Activated CD4-positive, alpha-beta T cell treated with anti-CD3 and anti-CD28 coated beads for 4 hours (primary cell): ENCODE results near the gene DPP9.
"Not testable (repeated sequence)": the region's sequence is repeated elsewhere in the genome, so short reads cannot be mapped to it uniquely, and the experiment has no call there.

ENCODE experiments used
- DNase-seq, 2 donors: peaks; one replicate each; pipeline ENCODE4 v3.0.0-alpha.2; 2020

Gene DPP9

DNA sequence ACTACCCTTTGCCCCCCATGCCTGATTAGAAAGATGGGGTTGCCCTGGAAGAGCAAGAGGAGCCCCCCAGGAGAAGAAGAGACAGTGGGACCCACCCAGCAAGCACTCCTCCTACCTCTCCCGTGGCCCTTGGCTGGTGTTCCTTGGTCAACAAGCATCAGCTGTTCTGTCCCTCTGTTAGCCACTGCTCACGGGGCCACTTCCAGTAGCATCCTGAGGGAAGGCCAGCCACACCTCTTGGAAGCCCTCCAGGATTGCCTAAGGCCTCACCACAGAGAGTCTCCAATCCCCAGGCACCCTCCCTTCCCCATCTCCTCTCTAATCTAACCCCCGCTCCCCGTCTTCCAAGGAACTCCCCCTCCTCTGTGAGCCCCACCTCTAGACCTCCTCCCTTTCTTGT, 15.1 kb upstream of the DPP9 start:
- no peak for DNase-seq

- DNase-seq: no peak
These were observed 14.4 kb upstream of the DPP9 start for GRCh38 chr19:4737955-4738600.

DNA sequence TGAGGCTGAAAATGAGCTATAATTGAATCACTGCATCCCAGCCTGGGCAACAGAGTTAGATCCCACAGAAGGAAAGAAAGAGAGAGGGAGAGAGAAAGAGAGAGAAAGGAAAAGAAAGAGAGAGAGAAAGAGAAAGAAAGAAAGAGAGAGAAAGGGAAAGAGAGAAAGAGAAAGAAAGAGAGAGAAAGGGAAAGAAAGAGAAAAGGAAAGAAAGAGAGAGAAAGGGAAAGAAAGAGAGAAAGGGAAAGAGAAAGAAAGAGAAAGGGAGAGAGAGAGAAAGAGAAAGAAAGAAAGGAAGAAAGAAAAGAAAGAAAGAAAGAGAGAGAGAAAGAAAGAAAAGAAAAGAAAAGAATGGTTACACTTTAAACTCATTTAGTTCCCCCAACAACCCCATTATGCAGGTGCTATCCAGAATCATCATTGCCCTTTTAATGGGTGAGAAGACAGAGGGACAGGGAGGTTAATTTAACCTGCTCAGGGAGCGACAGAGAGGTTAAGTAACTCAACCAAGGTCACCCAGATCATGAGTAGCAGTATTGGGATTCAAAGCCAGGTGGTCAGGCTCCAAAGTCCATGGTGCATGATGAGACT, 10.2 kb upstream of the DPP9 start:
- no peak for DNase-seq

- DNase-seq: peak; percentile 46 to 54
These were observed 9.1 kb upstream of the DPP9 start for GRCh38 chr19:4732680-4733114.

- peak; percentile 51 to 74 for DNase-seq
These were observed 7.1 kb upstream of the DPP9 start for GRCh38 chr19:4730740-4731171.

DNA sequence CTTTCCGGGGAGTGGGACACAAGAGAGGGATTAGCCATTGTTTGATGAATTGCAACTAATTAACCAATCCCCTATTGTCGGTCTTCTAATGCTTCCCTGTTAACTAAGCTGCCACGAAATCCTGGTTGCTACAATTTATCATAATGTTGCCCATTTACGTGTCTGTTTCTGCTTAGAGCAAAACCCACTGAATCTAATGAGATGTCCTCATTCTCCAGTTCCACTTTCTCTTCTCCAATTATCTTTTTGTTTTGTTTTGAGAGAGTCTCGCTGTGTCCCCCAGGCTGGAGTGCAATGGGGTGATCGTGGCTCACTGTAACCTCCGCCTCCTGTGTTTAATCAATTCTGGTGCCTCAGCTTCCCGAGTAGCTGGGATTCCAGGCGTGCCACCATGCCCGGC, 5.2 kb upstream of the DPP9 start:
- DNase-seq: no peak

GRCh38 chr19:4722671-4723594, 709 bp downstream of the DPP9 start:
- DNase-seq: no peak

DNA sequence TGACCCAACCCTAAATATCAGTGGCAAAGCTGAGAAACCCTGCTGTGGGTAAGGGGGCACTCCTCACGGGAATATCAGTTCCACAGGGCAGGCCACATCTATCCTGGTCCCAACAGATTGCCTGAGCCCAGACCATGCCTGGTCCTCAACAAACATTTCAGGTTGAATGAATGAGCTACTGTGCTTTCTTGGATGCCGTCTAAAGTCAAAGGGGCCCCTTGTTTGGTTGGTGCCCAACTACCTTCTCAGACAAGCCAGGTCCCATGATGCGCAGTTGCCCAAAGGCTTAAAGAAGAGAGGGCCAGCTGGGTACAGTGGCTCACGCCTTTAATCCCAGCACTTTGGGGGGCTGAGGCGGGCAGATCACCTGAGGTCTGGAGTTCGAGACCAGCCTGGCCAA, 2.4 kb downstream of the DPP9 start:
- DNase-seq: no peak

DNA sequence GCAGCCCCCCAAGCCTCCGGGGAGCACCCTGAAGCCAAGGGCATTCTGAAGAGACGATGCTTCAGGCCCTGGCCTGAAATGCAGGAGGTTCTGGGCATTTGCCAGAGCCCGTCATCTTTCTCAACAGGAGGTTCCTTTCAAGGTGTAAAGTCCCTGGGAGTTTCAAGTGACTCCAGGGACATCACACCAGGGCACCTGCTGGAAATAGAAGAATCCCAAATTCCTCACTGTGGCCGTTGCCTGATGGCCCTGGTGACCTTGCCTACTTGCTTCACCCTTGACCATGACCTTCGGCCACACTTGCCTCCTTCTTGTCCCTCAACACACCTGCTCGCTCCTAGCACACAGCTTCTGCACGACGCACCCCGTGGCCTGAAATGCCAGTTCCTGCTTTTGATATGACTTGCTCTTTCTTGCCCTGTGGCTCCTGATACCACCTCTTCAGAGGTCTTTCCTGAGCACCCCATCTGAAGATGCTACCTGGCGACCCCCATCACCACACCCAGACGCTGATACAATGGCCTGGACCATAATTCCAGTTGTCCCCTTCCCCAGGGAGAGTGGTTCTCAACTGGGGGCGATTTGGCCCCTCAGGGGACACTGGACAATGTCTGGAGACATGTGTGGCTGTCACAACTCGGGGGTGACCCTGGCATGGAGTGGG, 3.5 kb downstream of the DPP9 start:
- DNase-seq: no peak

DNA sequence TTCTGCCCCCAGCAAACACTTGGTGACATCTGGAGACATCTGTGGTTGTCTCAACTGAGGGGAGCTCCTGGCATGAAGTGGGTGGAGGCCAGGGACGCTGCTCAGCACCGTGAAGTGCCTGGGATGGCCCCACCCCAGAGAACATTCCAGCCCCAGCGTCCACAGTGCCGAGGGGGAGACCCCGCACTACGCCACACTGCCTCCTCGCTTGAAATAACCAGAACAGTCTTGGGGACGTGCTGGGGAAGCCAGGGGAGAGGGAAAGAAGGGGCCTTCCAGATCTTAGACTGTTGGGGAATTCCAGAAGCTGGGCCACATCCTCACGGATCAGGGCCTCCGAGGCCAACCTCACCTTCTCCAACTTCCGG, 4.2 kb downstream of the DPP9 start:
- DNase-seq: no peak

DNA sequence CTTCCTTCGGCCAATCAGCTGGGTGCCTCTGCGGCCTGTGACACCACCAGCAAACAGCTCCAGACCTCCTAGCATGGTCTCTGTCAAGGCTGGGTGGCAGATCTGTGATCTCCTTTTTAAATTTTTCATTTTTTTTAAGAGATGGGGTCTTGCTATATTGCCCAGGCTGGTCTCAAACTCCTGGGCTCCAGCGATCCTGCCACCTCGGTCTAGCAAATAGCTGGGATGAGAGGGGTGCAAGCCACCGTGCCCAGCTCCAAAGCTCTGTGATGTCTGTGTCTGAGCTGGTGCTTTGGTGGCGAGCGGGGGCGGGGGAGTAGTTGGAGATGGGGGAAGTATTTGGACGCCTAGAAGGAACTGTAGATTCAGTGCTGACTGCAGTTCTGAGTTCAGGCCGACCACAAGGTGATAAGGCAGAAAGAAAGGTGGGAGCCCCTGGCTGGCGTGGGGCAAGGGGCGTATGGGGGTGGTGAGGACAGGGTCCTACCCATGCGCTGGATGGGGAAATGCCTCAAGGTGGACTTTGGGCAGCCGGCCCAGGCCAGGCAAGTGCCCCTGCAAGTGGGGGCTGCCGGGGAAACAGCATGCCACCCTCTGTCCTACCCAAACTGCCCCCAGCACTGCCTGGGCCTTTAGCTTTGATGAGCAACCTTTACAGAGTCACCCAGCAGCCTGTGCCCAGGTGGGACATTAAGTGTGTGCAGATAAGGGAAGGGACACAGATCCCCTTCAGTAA, 5.5 kb downstream of the DPP9 start:
- no peak for DNase-seq

DNA sequence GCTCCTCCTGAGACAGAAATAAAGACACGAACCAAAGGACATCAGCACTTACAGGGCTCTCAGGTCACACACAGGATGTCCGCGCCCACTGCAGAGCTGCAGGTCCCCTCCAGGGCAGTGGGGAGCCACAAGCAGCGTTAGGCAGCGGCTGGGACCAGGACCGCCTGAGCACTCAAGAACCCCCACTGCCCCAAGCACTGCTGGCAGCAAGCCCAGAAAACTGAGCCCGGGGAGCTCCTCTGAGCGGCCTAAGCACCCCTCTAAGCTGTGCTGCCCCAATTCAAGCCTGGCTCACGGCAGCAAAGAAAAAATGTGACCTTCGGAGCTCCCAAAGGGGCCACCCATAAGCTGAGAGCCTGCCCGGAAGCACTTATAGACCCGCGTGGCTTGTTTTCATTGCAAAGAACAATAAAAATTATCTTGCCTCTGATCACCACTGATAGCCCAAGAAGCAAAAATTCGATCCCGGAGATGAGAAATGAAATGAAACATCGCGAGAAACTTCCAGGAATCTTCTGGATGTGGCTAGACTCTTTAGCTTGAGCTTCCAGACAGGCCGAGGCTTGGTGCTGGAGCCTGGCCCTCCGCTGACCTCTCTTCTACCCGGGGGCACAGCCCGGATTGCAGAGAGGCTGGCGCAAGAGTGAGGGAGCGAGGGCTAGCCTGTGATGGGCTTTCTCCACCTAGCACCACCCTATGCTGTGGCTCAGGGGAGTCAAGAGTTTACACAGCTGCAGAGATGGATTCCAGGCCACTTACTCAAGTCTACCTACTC, 6.3 kb downstream of the DPP9 start:
- DNase-seq: no peak

DNA sequence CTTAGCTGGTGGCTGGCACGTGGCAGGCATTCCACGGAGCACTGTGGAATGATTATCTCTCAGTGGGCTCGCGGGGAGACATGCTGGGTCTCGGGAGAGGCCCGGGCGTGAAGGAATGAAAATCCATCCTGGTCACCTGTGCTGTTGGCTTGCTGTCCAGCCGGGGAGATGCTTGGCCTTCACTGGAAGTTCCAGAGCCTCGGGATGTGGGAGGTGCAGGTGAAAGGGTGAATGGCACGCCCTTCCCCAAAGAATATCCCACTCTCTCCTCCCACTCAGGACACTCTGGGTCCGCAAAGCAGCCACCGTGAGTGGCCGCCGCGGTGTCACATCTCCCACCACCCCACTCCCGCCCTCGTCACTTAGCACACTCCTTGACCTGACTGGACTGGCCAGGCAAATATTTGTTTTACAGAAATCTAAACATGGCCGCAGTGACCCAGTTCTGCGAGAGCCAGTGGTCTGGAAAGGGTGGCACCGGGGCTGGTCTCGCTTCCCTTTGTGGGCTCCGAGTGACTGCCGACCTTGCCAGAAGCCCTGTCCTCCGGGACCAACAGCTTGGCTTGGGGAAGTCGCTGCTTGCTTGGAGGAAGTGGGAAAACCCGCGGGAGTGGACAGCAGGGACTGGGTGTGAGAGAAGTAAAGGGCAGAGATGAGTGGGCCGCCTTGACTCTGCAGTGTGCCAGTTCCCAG, 8.0 kb downstream of the DPP9 start:
- DNase-seq: no peak

DNA sequence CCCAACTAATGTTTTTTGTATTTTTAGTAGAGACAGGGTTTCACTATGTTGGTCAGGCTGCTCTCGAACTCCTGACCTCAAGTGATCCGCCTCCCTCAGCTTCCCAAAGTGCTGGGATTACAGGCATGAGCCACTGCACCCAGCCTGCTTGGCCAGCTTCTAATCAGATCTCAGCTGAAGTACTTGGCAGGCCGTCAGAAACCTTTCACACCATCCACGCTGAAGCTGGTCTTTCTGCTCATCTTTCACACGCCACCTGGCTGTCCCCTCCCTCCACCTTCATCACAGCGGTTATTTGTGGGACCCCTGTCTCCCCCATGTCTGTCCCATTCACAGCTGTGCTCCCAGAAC, 8.5 kb downstream of the DPP9 start:
- DNase-seq: not testable (repeated sequence)

GRCh38 chr19:4714016-4714415, 9.6 kb downstream of the DPP9 start:
- DNase-seq: no peak

- DNase-seq: no peak
These were observed 10.2 kb downstream of the DPP9 start for GRCh38 chr19:4713384-4713951.

DNA sequence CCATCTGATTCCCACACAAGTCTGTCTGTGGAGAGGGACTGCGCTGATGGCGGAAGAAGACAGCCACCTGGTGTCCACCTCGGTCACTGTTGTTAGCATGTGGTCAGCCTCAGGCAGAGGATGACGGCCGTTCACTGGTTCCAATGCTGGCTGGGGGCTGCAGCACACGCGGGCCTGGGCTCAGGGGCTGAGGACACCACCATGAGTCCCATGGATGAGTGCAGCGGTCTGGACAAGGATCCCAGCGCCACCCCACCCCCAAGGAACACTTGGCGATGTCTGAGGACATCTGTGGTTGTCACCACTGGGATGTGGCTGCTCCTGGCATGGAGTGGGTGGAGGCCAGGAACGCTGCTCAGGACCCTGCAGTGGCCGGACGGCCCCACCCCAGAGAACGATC, 10.9 kb downstream of the DPP9 start:
- no peak for DNase-seq

GRCh38 chr19:4711211-4711610, 12.4 kb downstream of the DPP9 start:
- DNase-seq: no peak

- no peak for DNase-seq
These were observed 13.4 kb downstream of the DPP9 start for GRCh38 chr19:4710281-4710600.

- no peak for DNase-seq
These were observed 14.0 kb downstream of the DPP9 start for GRCh38 chr19:4709440-4710280.
